Measurements from ENCODE around the gene KRT73. TPM values are rescaled to one million over a fixed set of nuclear protein-coding genes. Genes with fewer than 3 reads are reported as not detected.

KRT73 gene
- total and polyA plus RNA-seq, 2 donors (not counting 3 experiments of a cell fraction or from before 2014, with no cell fraction given): not detected

DNA sequence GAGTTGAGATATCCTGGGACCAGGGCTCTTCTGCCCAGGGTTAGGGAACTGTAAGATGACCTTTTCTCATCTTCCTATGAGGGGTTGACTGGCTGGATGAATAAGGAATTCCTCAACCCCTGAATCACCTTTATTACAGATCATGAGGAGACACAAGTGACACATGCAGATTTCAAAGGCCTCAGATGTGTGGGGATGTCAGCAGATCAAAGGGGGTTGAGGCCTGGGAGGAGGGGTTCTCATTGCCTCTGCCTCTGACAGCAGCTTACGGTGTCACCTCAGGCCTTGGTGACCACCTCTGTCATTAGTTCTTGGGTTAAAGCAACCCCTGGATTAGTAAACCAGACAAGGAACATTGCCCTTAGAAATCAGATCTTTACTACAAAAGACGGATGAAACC is 15.0 kb downstream of the KRT73 start:
- no peaks in the 10 kb centered on the region for H3K36me3 ChIP-seq (ENCODE audit: control insufficient read depth in 2 of 2, extremely low read depth in 1 of 2, insufficient read depth in 2 of 2, low read length in 2 of 2)
- peaks cover 19 to 36% of the 10 kb centered on the region in 2 experiments for H3K27me3 ChIP-seq (ENCODE audit: control insufficient read depth in 2 of 2, insufficient read depth in 2 of 2, low read length in 2 of 2)
- ChIA-PET POLR2A (no interaction called here), CTCF (no interaction called here)
- H3K9me1 ChIP-seq (replicated peaks; ENCODE audit: control insufficient read depth, extremely low read depth, insufficient read depth, low read length): no peaks in the 10 kb centered on the region
- no TSS peak for BruUV-seq (replicated peaks)
- DNase-seq (ENCODE audit: low read depth, low spot score) (no peak), FAIRE-seq (no peak)
- no peak overlapping the region for H2AFZ ChIP-seq (ENCODE audit: low read depth, low read length)
- H3K27ac ChIP-seq (ENCODE audit: insufficient read depth, low read depth, low read length): no peak overlapping the region
- no peak overlapping the region for H3K4me3 ChIP-seq (replicated peaks in 1 of 3; ENCODE audit: insufficient read depth in 1 of 3, low read depth in 1 of 3, low read length in 3 of 3)
- H3K79me2 ChIP-seq (ENCODE audit: control insufficient read depth, insufficient read depth, low read length): no peaks in the 10 kb centered on the region
- H3K9me3 ChIP-seq (replicated peaks; ENCODE audit: control insufficient read depth, insufficient read depth, low read length): no peaks in the 10 kb centered on the region
- H3K4me1 ChIP-seq (ENCODE audit: control insufficient read depth, extremely low read depth, insufficient read depth, low read length): no peaks in the 10 kb centered on the region
- dilution Hi-C loops (cut with MboI; ENCODE audit: extremely low pct_ligation_motif_present, low sequenced_read_pairs): no loop called here
- no peak overlapping the region for H3K9ac ChIP-seq (replicated peaks; ENCODE audit: extremely low read depth, insufficient read depth, low read length)
- H4K20me1 ChIP-seq (replicated peaks; ENCODE audit: control insufficient read depth, extremely low read depth, insufficient read depth, low read length): no peaks in the 10 kb centered on the region
- H3K4me2 ChIP-seq (ENCODE audit: insufficient read depth, low read length): no peak overlapping the region
- TF ChIP-seq, protein P1, sequence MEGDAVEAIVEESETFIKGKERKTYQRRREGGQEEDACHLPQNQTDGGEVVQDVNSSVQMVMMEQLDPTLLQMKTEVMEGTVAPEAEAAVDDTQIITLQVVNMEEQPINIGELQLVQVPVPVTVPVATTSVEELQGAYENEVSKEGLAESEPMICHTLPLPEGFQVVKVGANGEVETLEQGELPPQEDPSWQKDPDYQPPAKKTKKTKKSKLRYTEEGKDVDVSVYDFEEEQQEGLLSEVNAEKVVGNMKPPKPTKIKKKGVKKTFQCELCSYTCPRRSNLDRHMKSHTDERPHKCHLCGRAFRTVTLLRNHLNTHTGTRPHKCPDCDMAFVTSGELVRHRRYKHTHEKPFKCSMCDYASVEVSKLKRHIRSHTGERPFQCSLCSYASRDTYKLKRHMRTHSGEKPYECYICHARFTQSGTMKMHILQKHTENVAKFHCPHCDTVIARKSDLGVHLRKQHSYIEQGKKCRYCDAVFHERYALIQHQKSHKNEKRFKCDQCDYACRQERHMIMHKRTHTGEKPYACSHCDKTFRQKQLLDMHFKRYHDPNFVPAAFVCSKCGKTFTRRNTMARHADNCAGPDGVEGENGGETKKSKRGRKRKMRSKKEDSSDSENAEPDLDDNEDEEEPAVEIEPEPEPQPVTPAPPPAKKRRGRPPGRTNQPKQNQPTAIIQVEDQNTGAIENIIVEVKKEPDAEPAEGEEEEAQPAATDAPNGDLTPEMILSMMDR (IDR thresholded peaks at IDR 0.05; ENCODE audit: extremely low read depth in 1 of 2, insufficient read depth in 1 of 2, low read depth in 1 of 2, low read length in 2 of 2): no peak
- TF ChIP-seq EZH2 (IDR thresholded peaks at IDR 0.05; ENCODE audit: borderline replicate concordance, low read depth, low read length, severe bottlenecking): no peak
- no peak for TF ChIP-seq FOS (IDR thresholded peaks at IDR 0.05; ENCODE audit: borderline replicate concordance, insufficient read depth, low read length)
- TF ChIP-seq POLR2AphosphoS5 (IDR thresholded peaks at IDR 0.05; ENCODE audit: insufficient read depth, low read depth, low read length): no peak
- TF ChIP-seq, protein P2, sequence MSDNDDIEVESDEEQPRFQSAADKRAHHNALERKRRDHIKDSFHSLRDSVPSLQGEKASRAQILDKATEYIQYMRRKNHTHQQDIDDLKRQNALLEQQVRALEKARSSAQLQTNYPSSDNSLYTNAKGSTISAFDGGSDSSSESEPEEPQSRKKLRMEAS (IDR thresholded peaks at IDR 0.05; ENCODE audit: insufficient read depth, insufficient read length): no peak
- TF ChIP-seq POLR2A (IDR thresholded peaks at IDR 0.05; ENCODE audit: low read depth, low read length): no peak
- no peak for TF ChIP-seq GATA2 (IDR thresholded peaks at IDR 0.05; ENCODE audit: insufficient read depth, insufficient read length, low read depth, low read length)
- no peak for TF ChIP-seq JUN (IDR thresholded peaks at IDR 0.05; ENCODE audit: borderline replicate concordance, insufficient read depth, insufficient read length, low read depth)
- no peak for TF ChIP-seq MYC (IDR thresholded peaks at IDR 0.05; ENCODE audit: low read depth, low read length)
- intact Hi-C loops (cut with micrococcal nuclease): no loop called here
